HG03469 (cell line): ENCODE measurements around the gene AGBL5.
"Not testable (repeated sequence)": the region's sequence is repeated elsewhere in the genome, so short reads cannot be mapped to it uniquely, and the experiment has no call there.

ENCODE experiments used
- ATAC-seq: cut with Tn5 transposase; IDR thresholded peaks from one replicate; pipeline ENCODE4 v1.9.1; 2021; ENCODE audit warnings: mild to moderate bottlenecking, moderate library complexity, moderate number of reproducible peaks; ENCODE audit not compliant: unreplicated experiment

Gene AGBL5

DNA sequence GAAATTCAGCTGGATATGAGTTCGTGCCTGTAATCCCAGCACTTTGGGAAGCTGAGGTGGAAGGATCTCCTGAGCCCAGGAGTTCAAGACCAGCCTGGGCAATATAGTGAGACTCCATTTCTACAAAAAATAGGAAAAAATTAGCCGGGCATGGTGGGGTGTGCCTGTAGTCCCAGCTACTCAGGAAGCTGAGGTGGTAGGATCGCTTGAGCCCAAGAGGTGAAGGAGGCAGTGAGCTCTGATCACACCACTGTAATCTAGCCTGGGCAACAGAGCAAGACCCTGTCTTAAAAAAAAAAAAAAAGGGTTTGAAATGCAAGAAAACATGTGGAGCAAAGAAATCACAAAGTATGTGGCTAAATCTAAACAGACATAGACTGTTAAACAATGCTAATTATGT, 57.6 kb downstream of the AGBL5 start:
- no peak for ATAC-seq

DNA sequence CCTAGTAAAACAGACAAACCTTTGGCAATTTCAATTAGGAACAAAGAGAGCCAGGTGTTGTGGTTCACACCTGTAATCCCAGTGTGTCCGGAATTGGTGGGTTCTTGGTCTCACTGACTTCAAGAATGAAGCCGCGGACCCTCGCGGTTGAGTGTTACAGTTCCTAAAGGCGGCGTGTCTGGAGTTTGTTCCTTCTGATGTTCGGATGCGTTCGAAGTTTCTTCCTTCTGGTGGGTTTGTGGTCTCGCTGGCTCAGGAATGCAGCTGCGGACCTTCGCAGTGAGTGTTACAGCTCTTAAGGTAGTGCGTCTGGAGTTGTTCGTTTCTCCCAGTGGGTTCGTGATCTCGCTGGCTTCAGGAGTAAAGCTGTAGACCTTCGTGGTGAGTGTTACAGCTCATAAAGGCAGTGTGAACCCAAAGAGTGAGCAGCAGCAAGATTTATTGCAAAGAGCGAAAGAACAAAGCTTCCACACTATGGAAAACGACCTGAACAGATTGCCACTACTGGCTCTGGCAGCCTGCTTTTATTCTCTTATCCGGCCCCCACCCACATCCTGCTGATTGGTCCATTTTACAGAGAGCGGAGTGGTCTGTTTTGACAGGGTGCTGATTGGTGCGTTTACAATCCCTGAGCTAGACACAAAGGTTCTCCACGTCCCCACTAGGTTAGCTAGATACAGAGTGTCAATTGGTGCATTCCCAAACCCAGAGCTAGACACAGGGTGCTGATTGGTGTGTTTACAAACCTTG, 59.3 kb downstream of the AGBL5 start:
- not testable (repeated sequence) for ATAC-seq

GRCh38 chr2:27111392-27112078, 60.1 kb downstream of the AGBL5 start:
- not testable (repeated sequence) for ATAC-seq

GRCh38 chr2:27115519-27115918, 64.1 kb downstream of the AGBL5 start:
- no peak for ATAC-seq

- ATAC-seq: no peak
Measured at GRCh38 chr2:27117995-27118524, 66.6 kb downstream of the AGBL5 start.

GRCh38 chr2:27118525-27119329, 67.3 kb downstream of the AGBL5 start, which contains the start of gene CGREF1:
CGREF1 (minus strand) TSS chr2:27119128; CDS start chr2:27104366, 14,762 bp downstream.
- ATAC-seq: no peak

DNA sequence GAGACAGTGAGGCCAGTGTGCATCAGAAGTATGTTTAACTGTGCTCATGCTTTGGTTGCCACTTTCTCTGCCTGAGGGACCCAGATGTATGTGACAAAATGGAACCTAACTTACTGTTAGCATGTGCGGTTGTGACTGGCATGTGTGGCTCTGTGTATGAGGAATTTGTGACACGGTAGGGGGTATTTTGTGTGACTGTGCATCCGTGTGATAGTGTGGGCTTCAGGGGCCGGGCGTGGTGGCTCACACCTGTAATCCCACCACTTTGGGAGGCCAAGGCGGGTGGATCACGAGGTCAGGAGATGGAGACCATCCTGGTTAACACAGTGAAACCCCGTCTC, 67.8 kb downstream of the AGBL5 start:
- not testable (repeated sequence) for ATAC-seq
